Activated T-helper 1 cell treated with anti-CD3 and anti-CD28 coated beads, Interleukin-12 subunit alpha, Interleukin-12 subunit beta, Interleukin-2, Interleukin-4 antibody, amounts not matched to agents 30 ng/mL and 10 ng/mL and 1 ng/mL, durations not matched to agents 14 hours and 24 hours and 36 hours (primary cell): ENCODE data around the gene IMPA2. TPM values are rescaled to one million over a fixed set of nuclear protein-coding genes. Genes with fewer than 3 reads are reported as not detected.

ENCODE experiments used
- DNase-seq: peaks from one replicate; pipeline ENCODE4 v3.0.0; 2021; ENCODE audit warnings: low spot score
- H3K27ac Mint-ChIP-seq: one replicate; pipeline ENCODE4 v1.8.0; 2021; ENCODE audit warnings: mild to moderate bottlenecking, mixed read lengths
- H3K27me3 Mint-ChIP-seq: one replicate; pipeline ENCODE4 v1.8.0; 2022; ENCODE audit warnings: mild to moderate bottlenecking, moderate library complexity, mixed read lengths; ENCODE audit not compliant: insufficient read depth
- H3K36me3 Mint-ChIP-seq: one replicate; pipeline ENCODE4 v1.8.0; 2021; ENCODE audit warnings: low read depth, mixed read lengths
- H3K4me1 Mint-ChIP-seq: one replicate; pipeline ENCODE4 v1.8.0; 2021; ENCODE audit warnings: low read depth, mixed read lengths
- H3K4me3 Mint-ChIP-seq: one replicate; pipeline ENCODE4 v1.8.0; 2021; ENCODE audit warnings: mild to moderate bottlenecking, moderate library complexity, mixed read lengths
- H3K9me3 Mint-ChIP-seq: one replicate; pipeline ENCODE4 v1.8.0; 2021; ENCODE audit warnings: mixed read lengths
- intact Hi-C: fragments of 100-400 bp; cut with micrococcal nuclease; formaldehyde crosslinking; loops from one replicate; pipeline ENCODE4 v1.15.1; 2024
- total RNA-seq: library from RNA; stranded (reverse); gene quantifications from 2 replicates; pipeline ENCODE4 v1.2.3, GENCODE V29; 2022

Gene IMPA2
- total RNA-seq, 1 donor from 2014 or later: 19.3 TPM

DNA sequence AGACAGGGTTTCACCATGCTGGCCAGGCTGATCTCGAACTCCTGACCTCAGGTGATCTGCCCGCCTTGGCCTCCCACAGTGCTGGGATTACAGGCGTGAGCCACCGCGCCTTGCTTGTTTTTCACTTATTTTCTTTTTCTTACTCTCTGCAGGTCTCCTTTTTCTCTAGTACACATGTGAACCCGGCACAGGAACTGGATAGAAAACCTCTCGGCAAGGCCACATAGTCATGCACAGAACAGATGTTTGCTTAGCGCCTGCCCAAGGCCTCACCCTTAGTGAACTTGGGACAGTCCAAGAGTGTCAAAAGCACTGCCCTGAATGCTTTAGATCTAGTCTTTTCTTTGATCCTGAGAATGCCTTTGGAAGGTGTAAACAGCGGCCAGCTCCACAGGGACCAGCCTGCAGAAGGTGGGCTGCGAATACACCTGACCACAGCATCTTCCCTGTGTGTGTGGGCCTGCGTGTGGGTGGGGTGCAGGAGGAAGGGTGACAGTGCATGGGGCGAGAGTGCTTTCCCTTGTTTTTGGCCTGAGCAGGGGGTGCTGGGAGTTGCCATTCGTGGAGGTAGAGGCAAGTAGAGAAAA, 27.0 kb downstream of the IMPA2 start:
- H3K9me3 Mint-ChIP-seq: no peaks in the 10 kb centered on the region
- no peaks in the 10 kb centered on the region for H3K4me1 Mint-ChIP-seq

DNA sequence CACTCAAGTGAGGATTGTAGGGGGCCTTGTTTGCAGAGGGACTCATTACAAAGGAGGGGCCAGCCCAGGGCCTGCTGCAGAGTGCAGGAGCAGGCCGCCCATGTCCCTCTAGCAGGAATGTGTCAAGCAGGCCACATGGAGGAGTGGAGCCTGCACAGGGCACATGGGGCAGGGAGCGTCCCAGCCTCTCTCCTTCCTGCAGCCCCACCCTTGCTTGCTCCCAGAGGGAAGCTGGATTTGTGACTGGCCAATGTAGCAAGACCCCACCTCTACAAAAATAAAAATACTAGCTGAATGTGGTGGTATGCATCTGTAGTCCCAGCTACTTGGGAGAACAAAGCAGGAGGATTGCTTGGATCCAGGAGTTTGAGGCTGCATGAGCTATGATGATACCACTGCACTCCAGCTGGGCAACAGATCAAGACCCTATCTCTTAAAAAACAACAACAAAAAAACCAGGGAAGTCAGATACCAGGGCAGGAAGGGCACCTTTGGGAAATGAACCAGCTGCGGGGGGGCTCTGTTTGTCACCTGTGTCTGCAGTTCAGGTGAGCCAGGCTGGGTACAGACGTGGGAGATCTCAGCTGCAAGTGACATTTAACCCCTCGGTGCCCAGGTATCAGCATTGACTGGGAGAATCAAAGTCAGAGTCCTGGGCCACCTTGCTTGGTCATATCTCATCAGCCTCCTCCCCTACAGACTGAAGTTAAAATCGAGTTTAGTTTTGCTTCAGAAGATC, 27.7 kb downstream of the IMPA2 start:
- H3K4me3 Mint-ChIP-seq: no peak overlapping the region
- H3K4me1 Mint-ChIP-seq: no peaks in the 10 kb centered on the region
- H3K36me3 Mint-ChIP-seq: no peaks in the 10 kb centered on the region
- H3K27ac Mint-ChIP-seq: no peak overlapping the region
- H3K9me3 Mint-ChIP-seq: no peaks in the 10 kb centered on the region
- H3K27me3 Mint-ChIP-seq: no peaks in the 10 kb centered on the region
- intact Hi-C loops: no loop called here
- DNase-seq: no peak

More for the DNA sequence above, 27.0 kb downstream of the IMPA2 start:
- no peak overlapping the region for H3K27ac Mint-ChIP-seq
- no peaks in the 10 kb centered on the region for H3K36me3 Mint-ChIP-seq
- H3K27me3 Mint-ChIP-seq: no peaks in the 10 kb centered on the region
- no peak for DNase-seq
- intact Hi-C loops: no loop called here
- H3K4me3 Mint-ChIP-seq: no peak overlapping the region

DNA sequence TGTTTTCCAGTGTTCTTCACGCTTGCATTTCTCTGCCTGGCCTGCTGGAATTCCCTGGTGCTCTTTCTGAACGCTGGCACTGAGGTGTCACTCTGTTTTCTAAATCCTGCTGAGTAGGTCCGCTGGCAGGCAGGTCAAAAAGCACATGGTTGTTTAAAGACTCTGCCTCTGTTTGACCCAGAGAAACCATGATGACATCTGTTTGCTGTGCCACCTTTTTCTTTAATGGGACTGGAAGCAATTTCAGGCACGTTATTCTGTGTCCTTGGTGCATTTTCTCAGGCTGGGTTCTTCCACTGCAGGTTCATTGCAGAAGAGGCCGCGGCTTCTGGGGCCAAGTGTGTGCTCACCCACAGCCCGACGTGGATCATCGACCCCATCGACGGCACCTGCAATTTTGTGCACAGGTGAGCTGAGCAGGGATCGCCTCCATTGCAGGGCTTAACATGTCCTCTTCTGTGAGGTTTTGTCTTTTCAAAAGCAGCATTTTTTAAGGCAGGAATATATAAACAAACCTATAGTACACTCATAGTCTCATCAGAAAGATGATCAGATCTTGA, 28.4 kb downstream of the IMPA2 start:
- Mint-ChIP-seq H3K27ac (no peak overlapping the region), H3K4me1 (no peaks in the 10 kb centered on the region), H3K27me3 (no peaks in the 10 kb centered on the region), H3K4me3 (no peak overlapping the region), H3K9me3 (no peaks in the 10 kb centered on the region), H3K36me3 (no peaks in the 10 kb centered on the region)
- intact Hi-C loops: no loop called here
- no peak for DNase-seq

DNA sequence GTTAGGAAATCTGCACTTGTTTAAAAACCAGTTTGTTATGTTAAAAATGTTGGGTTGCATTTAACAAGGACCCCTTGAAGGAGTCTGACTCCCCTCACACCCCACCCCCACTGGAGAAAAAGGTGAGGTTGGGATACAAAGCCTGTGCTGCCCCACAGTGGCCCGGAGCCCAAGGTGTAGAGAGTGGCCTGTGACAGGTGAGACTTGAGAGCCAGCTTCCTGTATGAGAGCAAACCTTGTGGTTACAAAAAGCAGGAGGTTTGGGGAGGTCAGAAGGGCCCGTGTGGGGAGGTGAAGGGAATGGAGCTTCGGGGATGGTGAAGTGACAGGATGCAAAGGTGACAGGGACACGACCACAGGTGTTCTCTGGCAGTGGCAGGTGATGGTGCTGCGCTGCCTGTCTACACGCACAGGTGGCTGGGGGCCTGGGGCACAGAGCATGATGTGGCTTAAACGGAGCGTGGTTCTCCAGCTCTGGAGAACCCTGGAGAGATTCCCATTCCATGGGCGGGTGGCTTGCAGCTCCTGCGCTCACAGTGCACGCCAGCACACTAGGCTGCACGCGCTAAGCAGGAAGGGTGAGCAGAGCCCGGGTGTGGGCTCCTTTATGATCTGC, 29.0 kb downstream of the IMPA2 start:
- Mint-ChIP-seq H3K27me3 (no peaks in the 10 kb centered on the region), H3K4me1 (no peaks in the 10 kb centered on the region), H3K4me3 (no peak overlapping the region), H3K36me3 (peaks cover 2% of the 10 kb centered on the region), H3K9me3 (no peaks in the 10 kb centered on the region), H3K27ac (no peak overlapping the region)
- DNase-seq: no peak
- intact Hi-C loops: no loop called here

DNA sequence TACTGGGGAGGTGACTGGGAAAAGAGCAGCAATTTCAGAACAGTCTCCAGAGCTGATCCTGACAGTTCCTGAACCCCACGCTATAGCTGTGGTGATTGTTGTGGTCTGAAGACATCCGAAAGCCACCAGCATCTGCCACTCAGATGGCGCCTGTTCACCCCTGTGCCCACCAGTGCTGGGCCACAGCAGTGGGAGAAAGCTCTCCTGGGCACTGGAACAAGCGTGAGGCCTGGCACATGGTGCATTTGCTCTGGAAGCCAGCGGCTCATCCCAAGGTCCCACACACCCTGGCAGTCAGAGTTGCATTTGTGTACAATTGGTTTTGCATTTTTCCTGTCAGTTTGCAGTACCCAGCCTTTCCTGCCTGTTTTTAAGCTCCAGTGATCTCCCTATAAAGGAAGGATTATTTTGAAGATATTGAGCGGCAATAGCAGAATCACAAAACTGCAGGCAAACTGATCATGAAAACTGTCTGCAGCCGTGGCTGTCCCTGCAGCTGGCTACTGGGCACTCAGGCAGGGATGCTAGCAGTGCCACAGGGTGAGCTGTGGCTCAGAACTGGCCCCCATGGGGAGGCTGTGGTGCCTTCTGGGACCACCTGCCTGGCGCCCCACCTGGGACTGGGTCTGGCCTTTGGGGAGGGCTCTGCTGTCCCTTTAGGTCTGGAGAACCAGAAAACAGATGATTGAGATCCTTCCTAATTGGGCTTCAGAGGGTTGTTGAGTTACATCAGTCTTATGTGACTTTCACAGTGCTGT, 30.1 kb downstream of the IMPA2 start:
- H3K4me1 Mint-ChIP-seq: no peaks in the 10 kb centered on the region
- H3K36me3 Mint-ChIP-seq: peaks cover 2% of the 10 kb centered on the region
- no peaks in the 10 kb centered on the region for H3K27me3 Mint-ChIP-seq
- intact Hi-C loops: no loop called here
- H3K9me3 Mint-ChIP-seq: no peaks in the 10 kb centered on the region
- DNase-seq: no peak
- no peak overlapping the region for H3K4me3 Mint-ChIP-seq
- H3K27ac Mint-ChIP-seq: no peak overlapping the region

DNA sequence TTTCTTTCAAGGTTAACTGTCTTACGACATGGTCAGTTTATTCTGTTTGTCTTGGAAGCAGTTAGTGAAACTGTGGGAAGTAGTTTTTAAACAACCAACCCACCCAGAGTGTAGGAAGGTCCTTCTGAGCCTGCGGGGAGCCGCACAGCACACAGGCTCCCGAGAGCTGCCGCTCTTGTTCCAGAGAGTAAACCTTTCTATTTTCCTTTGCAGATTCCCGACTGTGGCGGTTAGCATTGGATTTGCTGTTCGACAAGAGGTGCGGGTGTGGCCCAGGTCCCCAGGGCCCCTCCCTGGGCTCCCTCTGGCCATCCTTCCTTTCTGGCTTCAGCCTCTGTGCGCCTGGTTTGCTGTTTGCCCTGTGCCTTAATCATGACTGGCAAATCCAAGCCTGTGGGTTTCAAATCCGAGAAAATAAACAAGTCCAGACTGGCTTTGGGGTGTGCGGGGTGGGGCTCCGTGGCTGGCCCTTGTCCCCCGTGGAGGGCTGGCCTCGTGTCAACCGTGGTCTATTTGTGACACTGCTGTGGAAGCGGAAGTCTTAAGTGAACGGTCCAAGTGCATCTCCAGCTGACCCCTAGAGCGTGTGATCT, 30.7 kb downstream of the IMPA2 start:
- intact Hi-C loops: no loop called here
- no peaks in the 10 kb centered on the region for H3K9me3 Mint-ChIP-seq
- H3K27me3 Mint-ChIP-seq: no peaks in the 10 kb centered on the region
- no peaks in the 10 kb centered on the region for H3K4me1 Mint-ChIP-seq
- DNase-seq: no peak
- peaks cover 2% of the 10 kb centered on the region for H3K36me3 Mint-ChIP-seq
- H3K4me3 Mint-ChIP-seq: no peak overlapping the region
- no peak overlapping the region for H3K27ac Mint-ChIP-seq

DNA sequence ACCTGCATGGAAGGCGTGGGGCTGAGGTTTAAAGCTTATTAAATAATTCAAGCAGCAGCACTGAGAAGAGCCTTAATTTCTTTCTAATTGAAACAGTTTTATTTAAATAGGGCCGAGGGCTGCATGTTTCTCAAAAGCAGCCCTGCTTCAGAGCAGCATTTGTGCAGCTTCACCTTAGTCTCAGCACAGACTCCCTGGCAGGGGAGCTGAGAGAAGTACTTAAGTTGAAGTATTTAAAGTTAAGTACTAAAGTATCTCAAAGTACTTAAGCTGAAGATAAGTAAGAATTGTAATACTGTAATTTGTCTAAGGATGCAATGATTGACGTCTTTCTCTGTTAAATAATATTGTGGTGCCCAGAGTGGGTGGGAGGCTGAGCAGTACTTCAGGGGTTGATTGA, 31.4 kb downstream of the IMPA2 start:
- H3K9me3 Mint-ChIP-seq: no peaks in the 10 kb centered on the region
- H3K27me3 Mint-ChIP-seq: no peaks in the 10 kb centered on the region
- intact Hi-C loops: no loop called here
- no peaks in the 10 kb centered on the region for H3K4me1 Mint-ChIP-seq
- peaks cover 2% of the 10 kb centered on the region for H3K36me3 Mint-ChIP-seq
- no peak overlapping the region for H3K27ac Mint-ChIP-seq
- DNase-seq: no peak
- no peak overlapping the region for H3K4me3 Mint-ChIP-seq

DNA sequence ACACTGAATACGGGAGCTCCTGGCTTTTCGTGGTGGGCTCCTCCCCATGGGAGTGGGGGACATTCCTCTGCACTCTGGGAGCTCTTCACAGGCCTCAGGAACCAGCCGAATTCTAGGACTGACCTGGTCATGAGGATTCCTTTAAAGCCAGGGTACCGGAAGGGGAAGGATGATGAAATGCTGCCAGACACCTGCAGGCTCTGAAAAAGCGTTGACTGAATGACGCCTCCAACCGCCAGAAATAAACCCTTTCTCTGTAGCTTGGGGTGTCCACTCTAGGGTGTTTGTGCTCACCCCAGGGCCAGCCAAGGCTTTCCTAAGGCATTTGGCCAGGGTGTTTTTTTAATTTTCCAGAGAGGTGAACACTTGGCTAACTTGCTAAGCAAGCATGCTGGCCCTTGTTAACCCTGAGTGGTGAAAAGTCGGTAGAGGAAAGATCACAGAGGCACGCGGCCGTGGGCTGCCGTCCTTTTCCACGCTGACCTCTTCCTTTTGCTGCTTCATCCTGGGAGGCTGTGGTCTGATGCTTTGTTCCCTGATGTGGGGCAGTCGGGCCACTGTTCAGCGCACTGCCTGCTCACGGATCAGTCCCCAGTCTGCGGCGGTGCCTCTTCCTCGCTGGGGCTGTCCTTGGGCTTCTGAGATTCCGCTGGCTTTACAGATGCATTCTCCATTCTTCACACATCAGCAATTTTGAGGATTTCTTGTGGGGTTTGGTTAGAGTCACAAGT, 32.0 kb downstream of the IMPA2 start:
- no peak overlapping the region for H3K27ac Mint-ChIP-seq
- DNase-seq: no peak
- H3K9me3 Mint-ChIP-seq: no peaks in the 10 kb centered on the region
- no peaks in the 10 kb centered on the region for H3K27me3 Mint-ChIP-seq
- H3K4me1 Mint-ChIP-seq: no peaks in the 10 kb centered on the region
- H3K4me3 Mint-ChIP-seq: no peak overlapping the region
- intact Hi-C loops: no loop called here
- H3K36me3 Mint-ChIP-seq: peaks cover 2% of the 10 kb centered on the region

DNA sequence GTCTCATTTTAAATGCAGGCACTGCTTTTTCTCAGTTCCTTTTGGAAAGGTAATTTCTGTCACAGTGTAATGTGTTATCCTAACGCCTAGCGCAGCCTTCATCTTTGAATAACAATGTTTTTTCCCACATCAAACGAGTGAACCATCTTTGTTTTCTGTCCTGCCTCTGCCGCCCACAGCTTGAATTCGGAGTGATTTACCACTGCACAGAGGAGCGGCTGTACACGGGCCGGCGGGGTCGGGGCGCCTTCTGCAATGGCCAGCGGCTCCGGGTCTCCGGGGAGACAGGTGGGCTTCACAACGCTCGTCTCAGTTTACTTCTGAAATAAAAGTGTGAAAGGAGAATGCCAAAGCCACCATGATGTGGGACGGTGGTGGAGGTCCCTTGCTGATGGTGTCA, 32.8 kb downstream of the IMPA2 start:
- Mint-ChIP-seq H3K4me3 (no peak overlapping the region), H3K27me3 (no peaks in the 10 kb centered on the region)

DNA sequence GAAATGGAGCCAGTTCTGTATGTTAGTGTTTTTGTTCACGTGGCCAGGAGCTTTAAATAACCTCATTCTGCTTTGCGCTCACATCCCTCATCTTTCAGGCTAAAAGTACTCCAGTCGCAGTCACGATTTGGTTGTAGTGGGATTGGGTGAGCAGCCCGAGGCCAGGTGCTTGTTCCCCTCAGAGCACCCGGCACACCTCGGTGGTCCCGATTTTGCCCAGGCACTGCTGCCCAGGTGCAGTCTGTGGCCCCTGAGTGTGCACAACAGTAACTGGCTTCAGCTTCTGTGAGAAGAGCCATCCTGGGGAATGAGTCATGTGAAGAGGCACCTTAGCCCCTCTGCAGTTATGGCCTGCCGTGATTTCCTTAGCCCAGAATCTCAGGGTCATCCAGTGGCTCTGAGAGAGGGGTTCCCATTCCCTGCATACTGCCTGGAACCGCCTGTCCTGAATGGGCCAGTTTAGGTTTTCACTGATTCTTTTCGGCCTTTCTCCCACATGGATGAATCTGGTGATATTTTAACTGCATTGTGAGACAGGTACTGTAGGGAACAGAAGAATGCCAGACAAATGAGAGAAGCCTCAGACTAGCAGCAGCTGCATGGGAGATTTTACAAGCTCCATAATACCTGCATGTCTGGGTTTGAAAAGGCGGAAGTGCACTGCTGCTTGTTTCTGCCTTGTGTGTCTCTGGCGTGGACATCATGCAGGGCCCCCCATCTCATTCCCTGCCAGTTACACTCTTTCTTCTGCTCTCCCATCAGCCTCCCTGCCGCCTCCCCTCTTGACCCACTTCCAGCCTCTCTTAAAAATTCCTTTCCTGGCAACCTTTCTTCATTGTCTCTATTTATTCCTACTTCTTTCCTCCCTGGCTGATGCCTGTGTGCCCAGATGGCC, 33.5 kb downstream of the IMPA2 start:
- intact Hi-C loops: no loop called here
- Mint-ChIP-seq H3K9me3 (no peaks in the 10 kb centered on the region), H3K4me1 (no peaks in the 10 kb centered on the region), H3K27me3 (no peaks in the 10 kb centered on the region), H3K36me3 (peaks cover 2% of the 10 kb centered on the region), H3K4me3 (no peak overlapping the region), H3K27ac (no peak overlapping the region)
- no peak for DNase-seq

More for the DNA sequence above, 32.8 kb downstream of the IMPA2 start:
- Mint-ChIP-seq H3K9me3 (no peaks in the 10 kb centered on the region), H3K4me1 (no peaks in the 10 kb centered on the region), H3K36me3 (peaks cover 2% of the 10 kb centered on the region), H3K27ac (no peak overlapping the region)
- no peak for DNase-seq
- intact Hi-C loops: no loop called here

DNA sequence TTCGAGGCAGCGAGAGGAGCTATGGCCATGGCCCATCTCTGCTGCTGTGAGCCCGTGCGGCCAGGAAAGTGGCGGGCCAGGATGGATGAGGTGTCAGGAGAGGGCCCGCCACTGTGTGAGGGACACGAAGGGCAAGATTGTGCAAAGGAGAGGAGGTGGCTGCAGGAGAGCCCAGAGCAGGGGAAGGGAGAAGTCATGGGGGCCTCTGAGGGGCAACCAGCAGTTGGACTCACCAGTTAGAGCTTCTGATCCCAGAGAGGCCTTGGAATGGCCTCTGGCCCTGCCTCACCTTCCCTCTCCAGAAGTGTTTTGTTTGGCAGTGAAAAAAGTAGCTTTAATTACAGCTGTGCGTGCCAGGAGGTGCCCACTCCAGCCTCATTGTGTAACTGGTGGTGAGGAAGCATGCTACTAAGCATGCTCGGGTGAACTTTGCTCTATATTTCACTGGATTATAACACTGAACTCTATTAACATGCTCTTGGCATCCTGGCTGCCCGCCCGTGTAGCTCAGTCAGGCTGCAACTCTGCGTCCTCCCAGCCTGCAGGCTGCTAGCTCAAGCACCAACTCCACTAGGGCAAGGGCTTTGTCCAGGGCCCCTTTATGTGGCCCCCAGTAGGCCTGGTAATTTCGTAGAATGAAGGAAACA, 34.2 kb downstream of the IMPA2 start:
- peaks cover 3% of the 10 kb centered on the region for H3K36me3 Mint-ChIP-seq
- no peaks in the 10 kb centered on the region for H3K4me1 Mint-ChIP-seq
- DNase-seq: no peak
- no peaks in the 10 kb centered on the region for H3K27me3 Mint-ChIP-seq
- H3K9me3 Mint-ChIP-seq: no peaks in the 10 kb centered on the region
- no peak overlapping the region for H3K27ac Mint-ChIP-seq
- H3K4me3 Mint-ChIP-seq: no peak overlapping the region
- intact Hi-C loops: no loop called here
